Right atrium auricular region (tissue), 2 donors: ENCODE results near the gene RASSF4. TPM values are rescaled to one million over a fixed set of nuclear protein-coding genes. Genes with fewer than 3 reads are reported as not detected.

Experiments used
- DNase-seq: peaks from one replicate; pipeline ENCODE4 v3.0.0-alpha.2; 2019; ENCODE audit warnings: low spot score
- H3K27ac ChIP-seq, 2 donors: fragments of 200-600 bp; sonication (generic); 1 replicate in 1 of 2; 2 replicates in 1 of 2; pipeline ENCODE4 v1.5.1; 2016 to 2019
- H3K27me3 ChIP-seq, 2 donors: fragments of 200-600 bp; sonication (generic); one replicate each; pipeline versions ENCODE4 v1.5.1 to v1.6.0; 2017 to 2019
- H3K36me3 ChIP-seq: fragments of 200-600 bp; sonication (generic); one replicate; pipeline ENCODE4 v1.5.1; 2016
- H3K4me1 ChIP-seq, 2 donors: fragments of 200-600 bp; sonication (generic); one replicate each; pipeline versions ENCODE4 v1.5.1 to v1.6.0; 2017 to 2019
- H3K4me3 ChIP-seq, 2 donors: fragments of 200-600 bp; sonication (generic); 1 replicate in 1 of 2; 2 replicates in 1 of 2; pipeline ENCODE4 v1.5.1; 2017 to 2019; ENCODE audit warnings: mild to moderate bottlenecking in 1 of 2, moderate library complexity in 1 of 2
- H3K9me3 ChIP-seq, 2 donors: fragments of 200-600 bp; sonication (generic); one replicate each; pipeline ENCODE4 v1.5.1; 2019
- CTCF ChIP-seq, 2 donors: fragments of 200-600 bp; sonication (generic); IDR thresholded peaks; one replicate each; pipeline ENCODE4 v1.5.1; 2019; ENCODE audit warnings: antibody characterized with exemption in 2 of 2
- total RNA-seq, 2 donors: library from RNA; depleted of rRNA; stranded (reverse); fragments of >200 nt; gene quantifications; one replicate each; pipeline ENCODE4 v1.1.0, GENCODE V29; 2016

The RASSF4 gene
- total RNA-seq, 2 donors from 2014 or later: 43.3 to 43.4 TPM

- Histone ChIP-seq H3K4me3 (peak overlapping the region; percentile 25 to 65), H3K4me1 (peaks cover 0 to 90% of the 10 kb centered on the region in 2 donors), H3K27me3 (no peaks in the 10 kb centered on the region), H3K9me3 (no peaks in the 10 kb centered on the region), H3K27ac (peak overlapping the region; percentile 91 to 96), H3K36me3 (peaks cover 48% of the 10 kb centered on the region)
- peak; percentile 99 for TF ChIP-seq CTCF (IDR thresholded peaks at IDR 0.05)
- DNase-seq: peak; percentile 87
These were observed 15.2 kb downstream of the RASSF4 start for GRCh38 chr10:44974628-44975430.

GRCh38 chr10:44975431-44976331 lies 16.1 kb downstream of the RASSF4 start:
- Histone ChIP-seq H3K36me3 (peaks cover 39% of the 10 kb centered on the region), H3K4me1 (peaks cover 0 to 93% of the 10 kb centered on the region in 2 donors), H3K27ac (peak overlapping the region; percentile 91 to 96), H3K9me3 (no peaks in the 10 kb centered on the region), H3K4me3 (peak overlapping the region; percentile 25 to 65), H3K27me3 (no peaks in the 10 kb centered on the region)
- TF ChIP-seq CTCF (IDR thresholded peaks at IDR 0.05): no peak
- no peak for DNase-seq

DNA sequence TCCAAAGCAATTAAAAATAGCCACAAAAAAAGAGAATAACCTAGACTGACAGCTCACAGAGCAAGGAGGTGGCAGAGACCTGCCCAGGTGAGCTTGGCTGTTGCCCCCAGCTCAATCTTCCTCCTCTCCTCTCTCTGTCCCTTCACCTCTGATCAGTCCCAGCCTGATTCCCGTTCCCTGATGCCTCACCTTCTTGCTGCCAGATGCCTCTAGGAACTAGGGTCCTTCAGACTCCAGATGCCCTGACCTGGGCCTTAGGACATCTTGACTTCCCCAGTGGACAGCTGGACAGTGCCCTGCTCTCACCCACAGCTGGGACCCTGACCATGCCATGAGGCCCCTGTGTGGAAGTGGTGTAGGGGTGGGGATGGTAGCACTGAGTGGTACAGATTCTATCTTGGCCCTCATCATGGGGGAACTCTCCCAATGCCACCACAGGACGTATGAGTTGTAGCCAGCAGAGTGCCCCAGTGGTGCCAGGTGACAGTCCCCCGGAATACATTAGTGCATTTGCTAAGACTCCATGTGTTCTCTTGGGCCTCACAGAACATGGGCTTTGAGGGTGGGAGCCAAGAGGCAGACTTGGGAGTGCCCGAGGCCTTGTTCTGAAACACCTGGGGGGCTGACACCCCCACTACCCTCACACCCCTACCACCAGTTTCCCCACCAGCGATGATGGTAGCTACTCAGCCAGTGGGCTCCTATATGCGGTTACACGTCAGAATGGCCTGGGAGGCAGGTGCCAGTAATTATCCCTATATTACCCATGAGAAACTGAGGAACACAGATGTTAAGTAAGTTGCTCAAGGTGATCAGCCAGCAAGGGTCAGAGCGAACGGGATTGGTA lies 17.0 kb downstream of the RASSF4 start:
- TF ChIP-seq CTCF (IDR thresholded peaks at IDR 0.05): no peak
- Histone ChIP-seq H3K4me3 (peak overlapping the region; percentile 60 to 65), H3K9me3 (no peaks in the 10 kb centered on the region), H3K27me3 (no peaks in the 10 kb centered on the region), H3K36me3 (peaks cover 30% of the 10 kb centered on the region), H3K4me1 (peaks cover 0 to 100% of the 10 kb centered on the region in 2 donors), H3K27ac (peak overlapping the region; percentile 91 to 96)
- DNase-seq: no peak

DNA sequence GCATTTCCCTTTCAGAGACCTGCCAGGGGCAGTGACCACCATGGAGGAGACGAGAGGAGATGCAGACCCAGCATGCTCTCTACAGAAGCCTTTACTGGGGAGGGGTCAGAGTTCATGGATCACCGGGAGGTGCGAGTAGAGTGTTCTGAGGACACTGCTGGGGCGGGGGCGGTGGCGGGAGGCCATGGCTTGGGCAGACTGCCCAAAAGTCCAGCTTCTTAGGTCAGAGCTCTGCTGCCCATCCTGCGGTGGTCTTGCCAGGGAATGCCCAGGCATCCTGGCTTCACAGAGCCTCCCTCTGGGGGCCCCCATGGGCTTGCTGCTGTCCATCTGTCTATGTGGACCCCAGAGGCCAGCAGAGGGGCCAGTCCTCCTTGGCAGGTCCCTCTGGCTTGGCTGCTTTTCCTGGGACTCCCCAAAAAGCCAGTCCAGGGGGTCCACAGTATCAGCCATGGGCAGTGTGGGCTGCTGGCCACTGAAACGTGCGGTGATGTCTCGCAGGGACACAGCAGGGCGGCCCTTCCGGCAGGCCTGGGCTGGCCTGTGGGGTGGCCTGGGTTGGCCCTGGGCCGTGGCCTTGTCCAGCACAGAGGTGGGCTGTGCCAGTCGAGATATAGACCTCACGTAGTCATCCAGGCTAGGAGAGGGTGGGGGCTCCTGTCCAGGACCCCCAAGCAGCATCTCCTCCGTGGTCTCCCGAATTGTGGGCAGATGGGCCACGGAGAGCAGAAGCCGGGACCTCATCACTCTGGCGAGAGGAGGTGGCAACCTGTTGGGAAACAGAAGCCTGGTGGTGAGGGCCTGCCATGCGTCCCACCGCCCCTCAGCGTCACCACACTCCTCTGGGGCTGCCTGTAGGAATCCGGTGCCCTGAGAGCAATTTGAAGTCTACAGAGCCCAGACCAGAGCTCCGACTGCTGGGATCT lies 17.9 kb downstream of the RASSF4 start:
- Histone ChIP-seq H3K36me3 (peaks cover 28% of the 10 kb centered on the region), H3K4me3 (peak overlapping the region; percentile 60 to 65), H3K9me3 (no peaks in the 10 kb centered on the region), H3K27me3 (no peaks in the 10 kb centered on the region), H3K27ac (peak overlapping the region; percentile 91 to 96), H3K4me1 (peaks cover 0 to 100% of the 10 kb centered on the region in 2 donors)
- no peak for DNase-seq
- TF ChIP-seq CTCF (IDR thresholded peaks at IDR 0.05): no peak
